ENCODE data around the gene DCDC2.
"Not testable (repeated sequence)": the region's sequence is repeated elsewhere in the genome, so short reads cannot be mapped to it uniquely, and the experiment has no call there.

DCDC2 gene

DNA sequence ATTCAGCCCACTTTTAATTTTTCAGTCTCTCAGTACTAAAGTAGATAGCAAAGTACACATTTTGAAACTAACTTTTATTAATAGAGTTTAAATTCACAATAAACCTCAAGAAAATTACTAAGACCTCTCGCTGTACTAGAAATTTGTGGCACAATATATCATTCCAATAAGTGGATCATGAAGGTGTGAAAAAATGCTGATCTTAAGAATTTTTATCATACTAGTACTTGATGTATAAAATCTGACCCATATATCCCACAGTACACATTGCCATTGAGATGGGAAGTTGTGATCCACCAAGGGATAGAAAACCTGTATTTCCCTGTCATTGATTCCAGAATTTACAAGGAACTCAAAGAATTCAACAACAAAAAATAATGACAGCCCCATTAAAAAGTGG, 85.7 kb downstream of the DCDC2 start:
- no peaks in the 10 kb centered on the region for H3K36me3 ChIP-seq (ENCODE audit: control insufficient read depth in 1 of 2, insufficient read depth in 2 of 2, low read length in 2 of 2)
- H3K4me1 ChIP-seq (ENCODE audit: control insufficient read depth in 1 of 2, insufficient read depth in 2 of 2, low read length in 2 of 2) = no peaks in the 10 kb centered on the region
- no peak overlapping the region for H3K9ac ChIP-seq (ENCODE audit: low read depth in 1 of 2, low read length in 2 of 2)
- H3K27me3 ChIP-seq (ENCODE audit: control insufficient read depth in 1 of 2, insufficient read depth in 2 of 2, low read length in 2 of 2) = no peaks in the 10 kb centered on the region
- no peak overlapping the region for H3K4me3 ChIP-seq (ENCODE audit: low read depth in 1 of 2, low read length in 2 of 2)
- H3K27ac ChIP-seq (ENCODE audit: low read depth, low read length) = no peak overlapping the region
- H3K9me3 ChIP-seq (ENCODE audit: control insufficient read depth in 1 of 2, low read length in 2 of 2) = no peaks in the 10 kb centered on the region

DNA sequence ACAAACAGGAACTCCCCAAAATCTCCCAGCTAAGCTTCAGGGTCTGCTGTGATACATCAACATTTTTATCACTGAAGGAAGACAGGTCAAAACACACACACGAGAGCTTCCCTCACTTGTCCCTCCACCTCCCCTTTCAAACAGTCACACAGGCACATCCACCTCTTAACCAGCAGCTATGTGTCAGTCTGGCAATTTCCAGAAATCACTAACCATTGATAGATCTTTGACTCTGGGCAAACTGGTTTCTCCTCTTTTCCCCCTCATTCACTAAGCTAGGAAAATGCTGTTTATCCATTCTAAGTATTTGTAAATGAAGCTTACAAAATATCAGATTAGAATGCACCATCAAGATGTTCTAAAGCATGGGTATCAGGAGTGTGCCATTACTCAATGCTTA, 87.8 kb downstream of the DCDC2 start:
- H3K4me3 ChIP-seq (ENCODE audit: low read depth in 1 of 2, low read length in 2 of 2) = no peak overlapping the region
- H3K9me3 ChIP-seq (ENCODE audit: control insufficient read depth in 1 of 2, low read length in 2 of 2) = no peaks in the 10 kb centered on the region
- no peaks in the 10 kb centered on the region for H3K27me3 ChIP-seq (ENCODE audit: control insufficient read depth in 1 of 2, insufficient read depth in 2 of 2, low read length in 2 of 2)
- no peaks in the 10 kb centered on the region for H3K4me1 ChIP-seq (ENCODE audit: control insufficient read depth in 1 of 2, insufficient read depth in 2 of 2, low read length in 2 of 2)
- no peak overlapping the region for H3K27ac ChIP-seq (ENCODE audit: low read depth, low read length)
- H3K36me3 ChIP-seq (ENCODE audit: control insufficient read depth in 1 of 2, insufficient read depth in 2 of 2, low read length in 2 of 2) = no peaks in the 10 kb centered on the region
- H3K9ac ChIP-seq (ENCODE audit: low read depth in 1 of 2, low read length in 2 of 2) = no peak overlapping the region

DNA sequence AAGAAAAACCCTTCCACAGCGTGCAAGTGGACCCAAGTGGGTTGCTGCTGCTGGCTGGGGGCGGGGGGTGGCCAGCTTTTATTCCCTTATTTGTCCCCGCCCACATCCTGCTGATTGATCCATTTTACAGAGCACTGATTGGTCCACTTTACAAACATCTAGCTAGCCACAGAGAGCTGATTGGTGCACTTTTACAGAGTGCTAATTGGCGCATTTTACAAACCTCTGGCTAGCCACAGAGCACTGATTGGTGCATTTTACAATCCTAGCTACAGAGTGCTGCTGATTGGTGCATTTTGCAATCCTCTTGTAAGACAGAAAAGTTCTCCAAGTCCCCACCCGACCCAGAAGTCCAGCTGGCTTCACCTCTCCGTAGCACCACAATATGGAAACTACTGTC, 99.6 kb downstream of the DCDC2 start:
- H3K4me1 ChIP-seq (ENCODE audit: control insufficient read depth in 1 of 2, insufficient read depth in 2 of 2, low read length in 2 of 2); H3K4me3 ChIP-seq (ENCODE audit: low read depth in 1 of 2, low read length in 2 of 2); H3K9ac ChIP-seq (ENCODE audit: low read depth in 1 of 2, low read length in 2 of 2); H3K27me3 ChIP-seq (ENCODE audit: control insufficient read depth in 1 of 2, insufficient read depth in 2 of 2, low read length in 2 of 2); H3K36me3 ChIP-seq (ENCODE audit: control insufficient read depth in 1 of 2, insufficient read depth in 2 of 2, low read length in 2 of 2); H3K27ac ChIP-seq (ENCODE audit: low read depth, low read length); H3K9me3 ChIP-seq (ENCODE audit: control insufficient read depth in 1 of 2, low read length in 2 of 2): not testable (repeated sequence)

DNA sequence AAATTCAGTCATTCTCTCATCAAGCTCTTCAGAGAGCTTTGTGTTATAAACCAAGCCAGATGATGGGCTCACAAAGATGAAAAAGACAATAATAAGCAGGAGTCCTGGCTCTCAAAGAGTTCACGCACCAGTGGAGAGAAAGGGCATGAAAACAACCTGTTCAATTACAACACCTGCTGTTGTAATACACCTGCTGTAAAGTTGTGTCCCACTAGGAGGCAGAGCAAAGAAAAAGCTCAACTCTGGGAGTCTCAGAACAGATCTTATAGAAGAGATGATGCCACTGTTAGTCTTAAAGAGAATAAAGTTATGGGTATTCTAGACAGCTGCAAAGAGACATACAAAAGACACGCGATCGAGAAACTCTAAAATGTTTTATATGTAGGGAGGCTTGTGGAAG, 100.6 kb downstream of the DCDC2 start:
- no peaks in the 10 kb centered on the region for H3K36me3 ChIP-seq (ENCODE audit: control insufficient read depth in 1 of 2, insufficient read depth in 2 of 2, low read length in 2 of 2)
- no peak overlapping the region for H3K4me3 ChIP-seq (ENCODE audit: low read depth in 1 of 2, low read length in 2 of 2)
- H3K9ac ChIP-seq (ENCODE audit: low read depth in 1 of 2, low read length in 2 of 2) = no peak overlapping the region
- H3K27ac ChIP-seq (ENCODE audit: low read depth, low read length) = no peak overlapping the region
- H3K9me3 ChIP-seq (ENCODE audit: control insufficient read depth in 1 of 2, low read length in 2 of 2) = peaks cover 0 to 2% of the 10 kb centered on the region in 2 donors
- peaks cover 0 to 3% of the 10 kb centered on the region in 2 donors for H3K27me3 ChIP-seq (ENCODE audit: control insufficient read depth in 1 of 2, insufficient read depth in 2 of 2, low read length in 2 of 2)
- H3K4me1 ChIP-seq (ENCODE audit: control insufficient read depth in 1 of 2, insufficient read depth in 2 of 2, low read length in 2 of 2) = no peaks in the 10 kb centered on the region

DNA sequence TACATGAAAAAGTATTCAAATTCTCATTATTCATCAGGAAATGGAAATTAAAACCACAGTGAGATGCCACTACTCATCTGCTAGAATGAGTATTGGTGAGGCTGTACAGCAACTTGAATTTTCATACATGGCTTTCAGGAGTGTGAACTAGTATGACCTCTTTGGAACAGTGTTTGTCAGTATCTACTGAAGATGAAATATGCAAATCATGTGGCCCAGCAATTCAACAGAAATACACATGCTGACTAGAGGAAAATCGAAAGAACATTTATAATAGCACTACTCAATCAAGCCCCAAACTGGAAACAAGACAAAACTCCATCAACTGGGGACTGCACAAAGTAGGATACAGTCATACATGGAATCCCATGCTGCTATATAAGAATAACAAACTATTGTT, 102.2 kb downstream of the DCDC2 start:
- no peak overlapping the region for H3K9ac ChIP-seq (ENCODE audit: low read depth in 1 of 2, low read length in 2 of 2)
- H3K4me3 ChIP-seq (ENCODE audit: low read depth in 1 of 2, low read length in 2 of 2) = no peak overlapping the region
- H3K36me3 ChIP-seq (ENCODE audit: control insufficient read depth in 1 of 2, insufficient read depth in 2 of 2, low read length in 2 of 2) = no peaks in the 10 kb centered on the region
- H3K4me1 ChIP-seq (ENCODE audit: control insufficient read depth in 1 of 2, insufficient read depth in 2 of 2, low read length in 2 of 2) = no peaks in the 10 kb centered on the region
- no peaks in the 10 kb centered on the region for H3K27me3 ChIP-seq (ENCODE audit: control insufficient read depth in 1 of 2, insufficient read depth in 2 of 2, low read length in 2 of 2)
- peaks cover 0 to 2% of the 10 kb centered on the region in 2 donors for H3K9me3 ChIP-seq (ENCODE audit: control insufficient read depth in 1 of 2, low read length in 2 of 2)
- no peak overlapping the region for H3K27ac ChIP-seq (ENCODE audit: low read depth, low read length)

DNA sequence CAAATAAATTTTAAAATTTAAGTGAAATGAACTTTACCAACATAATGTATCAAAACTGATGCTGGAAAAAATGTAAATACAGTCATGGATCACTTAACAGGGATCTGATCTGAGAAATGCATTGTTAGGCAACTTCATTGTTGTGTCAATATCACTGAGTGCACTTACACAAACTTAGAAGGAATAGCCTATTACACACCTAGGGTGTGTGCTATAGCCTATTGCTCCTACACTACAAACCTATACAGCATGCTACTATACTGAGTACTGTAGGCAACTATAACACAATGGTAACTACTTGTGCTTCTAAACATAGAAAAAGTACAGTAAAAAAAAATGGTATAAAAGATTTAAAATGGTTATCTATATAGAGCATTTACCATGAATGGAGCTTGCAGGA, 104.5 kb downstream of the DCDC2 start:
- H3K9me3 ChIP-seq (ENCODE audit: control insufficient read depth in 1 of 2, low read length in 2 of 2) = peaks cover 0 to 2% of the 10 kb centered on the region in 2 donors
- no peaks in the 10 kb centered on the region for H3K36me3 ChIP-seq (ENCODE audit: control insufficient read depth in 1 of 2, insufficient read depth in 2 of 2, low read length in 2 of 2)
- H3K9ac ChIP-seq (ENCODE audit: low read depth in 1 of 2, low read length in 2 of 2) = no peak overlapping the region
- no peak overlapping the region for H3K4me3 ChIP-seq (ENCODE audit: low read depth in 1 of 2, low read length in 2 of 2)
- no peaks in the 10 kb centered on the region for H3K4me1 ChIP-seq (ENCODE audit: control insufficient read depth in 1 of 2, insufficient read depth in 2 of 2, low read length in 2 of 2)
- no peak overlapping the region for H3K27ac ChIP-seq (ENCODE audit: low read depth, low read length)
- H3K27me3 ChIP-seq (ENCODE audit: control insufficient read depth in 1 of 2, insufficient read depth in 2 of 2, low read length in 2 of 2) = no peaks in the 10 kb centered on the region

DNA sequence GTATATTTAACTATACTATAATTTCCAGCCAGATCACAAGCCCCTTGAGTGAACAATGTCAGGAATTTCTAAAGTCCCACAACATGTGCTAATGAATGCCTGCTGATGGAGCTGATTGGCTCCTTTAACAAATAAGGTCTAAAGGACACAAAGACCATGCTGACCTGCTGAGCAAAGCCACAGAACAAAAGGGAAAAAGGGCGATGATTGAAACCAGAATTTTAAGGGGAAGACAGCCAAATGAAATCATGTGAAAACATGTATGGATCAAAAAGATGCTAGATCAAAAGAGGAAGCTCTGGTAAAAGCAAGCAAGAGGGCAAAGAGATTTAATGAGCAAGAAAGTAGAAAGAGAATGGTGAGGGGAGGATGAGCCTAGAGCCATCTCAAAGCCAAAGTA, 105.6 kb downstream of the DCDC2 start:
- no peaks in the 10 kb centered on the region for H3K4me1 ChIP-seq (ENCODE audit: control insufficient read depth in 1 of 2, insufficient read depth in 2 of 2, low read length in 2 of 2)
- H3K36me3 ChIP-seq (ENCODE audit: control insufficient read depth in 1 of 2, insufficient read depth in 2 of 2, low read length in 2 of 2) = no peaks in the 10 kb centered on the region
- peaks cover 0 to 2% of the 10 kb centered on the region in 2 donors for H3K9me3 ChIP-seq (ENCODE audit: control insufficient read depth in 1 of 2, low read length in 2 of 2)
- no peak overlapping the region for H3K9ac ChIP-seq (ENCODE audit: low read depth in 1 of 2, low read length in 2 of 2)
- no peak overlapping the region for H3K27ac ChIP-seq (ENCODE audit: low read depth, low read length)
- H3K4me3 ChIP-seq (ENCODE audit: low read depth in 1 of 2, low read length in 2 of 2) = no peak overlapping the region
- H3K27me3 ChIP-seq (ENCODE audit: control insufficient read depth in 1 of 2, insufficient read depth in 2 of 2, low read length in 2 of 2) = no peaks in the 10 kb centered on the region

DNA sequence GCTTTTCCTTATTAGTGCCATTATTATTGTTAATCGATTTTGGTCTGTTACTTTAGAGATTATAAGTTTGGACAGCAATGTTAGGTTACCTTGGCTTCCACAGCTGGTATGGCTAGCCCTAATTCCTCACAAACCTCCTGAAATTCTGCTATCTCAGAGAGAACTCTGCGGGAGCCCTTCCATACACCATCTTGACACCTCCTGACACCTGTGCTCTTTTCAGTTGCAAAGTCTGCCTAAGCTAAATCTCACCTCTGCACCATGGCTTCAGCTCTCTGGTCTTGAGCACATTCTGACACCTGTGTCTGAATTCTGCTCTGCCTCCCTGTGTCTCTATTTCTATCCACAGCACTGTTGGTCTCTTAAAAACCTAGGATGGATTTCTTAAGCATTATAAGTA, 106.5 kb downstream of the DCDC2 start:
- Histone ChIP-seq H3K27ac (ENCODE audit: low read depth, low read length) (no peak overlapping the region), H3K9me3 (ENCODE audit: control insufficient read depth in 1 of 2, low read length in 2 of 2) (peaks cover 0 to 2% of the 10 kb centered on the region in 2 donors), H3K4me1 (ENCODE audit: control insufficient read depth in 1 of 2, insufficient read depth in 2 of 2, low read length in 2 of 2) (no peaks in the 10 kb centered on the region), H3K4me3 (ENCODE audit: low read depth in 1 of 2, low read length in 2 of 2) (no peak overlapping the region), H3K9ac (ENCODE audit: low read depth in 1 of 2, low read length in 2 of 2) (no peak overlapping the region), H3K36me3 (ENCODE audit: control insufficient read depth in 1 of 2, insufficient read depth in 2 of 2, low read length in 2 of 2) (no peaks in the 10 kb centered on the region), H3K27me3 (ENCODE audit: control insufficient read depth in 1 of 2, insufficient read depth in 2 of 2, low read length in 2 of 2) (no peaks in the 10 kb centered on the region)

DNA sequence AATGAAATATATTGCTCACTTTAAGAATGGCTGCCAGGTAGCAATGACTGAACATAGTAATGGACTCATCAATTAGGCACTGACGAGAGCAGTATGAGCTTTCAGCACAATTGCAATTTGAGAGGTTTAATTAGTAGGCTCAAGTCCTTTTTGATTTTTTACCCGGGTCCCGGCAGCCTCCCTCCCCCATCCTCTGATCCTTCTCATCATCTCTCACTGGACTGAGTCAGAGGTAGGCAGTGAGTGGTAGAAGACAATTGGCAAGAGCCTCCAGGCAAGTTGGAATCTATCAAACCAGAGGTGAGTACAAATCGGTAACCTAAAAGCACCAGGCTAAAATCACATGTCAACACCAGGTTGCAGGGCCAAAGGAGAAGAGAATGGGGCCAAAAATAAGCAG, 107.9 kb downstream of the DCDC2 start:
- Histone ChIP-seq H3K36me3 (ENCODE audit: control insufficient read depth in 1 of 2, insufficient read depth in 2 of 2, low read length in 2 of 2) (no peaks in the 10 kb centered on the region), H3K4me1 (ENCODE audit: control insufficient read depth in 1 of 2, insufficient read depth in 2 of 2, low read length in 2 of 2) (no peaks in the 10 kb centered on the region), H3K9me3 (ENCODE audit: control insufficient read depth in 1 of 2, low read length in 2 of 2) (peaks cover 0 to 2% of the 10 kb centered on the region in 2 donors), H3K9ac (ENCODE audit: low read depth in 1 of 2, low read length in 2 of 2) (no peak overlapping the region), H3K27me3 (ENCODE audit: control insufficient read depth in 1 of 2, insufficient read depth in 2 of 2, low read length in 2 of 2) (no peaks in the 10 kb centered on the region), H3K27ac (ENCODE audit: low read depth, low read length) (no peak overlapping the region), H3K4me3 (ENCODE audit: low read depth in 1 of 2, low read length in 2 of 2) (no peak overlapping the region)

DNA sequence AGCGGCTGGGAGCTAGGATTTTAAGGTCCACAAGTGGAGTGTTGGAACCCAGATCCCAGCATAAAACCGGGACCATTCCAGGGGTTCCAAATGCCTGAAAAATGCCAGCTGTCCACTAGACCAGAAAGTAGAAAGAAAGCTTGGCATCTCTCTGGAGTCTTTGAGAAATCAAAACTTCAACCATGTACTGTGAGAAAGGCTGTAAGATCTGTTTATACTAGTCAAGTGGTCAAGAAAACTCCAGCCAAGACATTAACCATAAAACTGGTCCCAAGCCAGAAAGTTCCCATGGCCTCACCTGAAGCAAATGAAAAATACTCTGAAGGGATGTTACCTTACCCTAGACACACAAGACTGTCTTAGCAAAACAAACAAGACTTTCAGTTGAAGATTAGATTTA, 112.6 kb downstream of the DCDC2 start:
- Histone ChIP-seq H3K27ac (ENCODE audit: low read depth, low read length) (no peak overlapping the region), H3K4me3 (ENCODE audit: low read depth in 1 of 2, low read length in 2 of 2) (no peak overlapping the region), H3K9me3 (ENCODE audit: control insufficient read depth in 1 of 2, low read length in 2 of 2) (no peaks in the 10 kb centered on the region), H3K36me3 (ENCODE audit: control insufficient read depth in 1 of 2, insufficient read depth in 2 of 2, low read length in 2 of 2) (no peaks in the 10 kb centered on the region), H3K27me3 (ENCODE audit: control insufficient read depth in 1 of 2, insufficient read depth in 2 of 2, low read length in 2 of 2) (no peaks in the 10 kb centered on the region), H3K4me1 (ENCODE audit: control insufficient read depth in 1 of 2, insufficient read depth in 2 of 2, low read length in 2 of 2) (no peaks in the 10 kb centered on the region), H3K9ac (ENCODE audit: low read depth in 1 of 2, low read length in 2 of 2) (no peak overlapping the region)

DNA sequence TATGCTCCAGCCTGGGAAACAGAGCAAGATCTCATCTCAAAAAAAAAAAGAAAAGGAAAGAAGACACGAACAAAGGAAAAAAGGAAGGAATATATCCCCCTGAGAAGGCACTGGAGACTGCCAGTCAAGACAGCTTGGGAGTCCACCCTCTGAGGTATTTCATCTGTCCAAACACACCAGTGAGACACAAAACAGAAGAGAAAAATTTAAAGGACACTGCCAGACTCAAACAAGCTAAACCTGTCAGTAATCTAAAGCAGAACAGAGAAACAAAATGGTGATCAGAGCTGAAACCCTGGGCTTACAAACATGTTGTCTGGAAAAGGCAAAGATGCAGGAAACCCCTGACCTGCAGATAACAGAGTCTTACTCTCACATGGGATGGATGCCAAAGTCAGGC, 114.9 kb downstream of the DCDC2 start:
- no peak overlapping the region for H3K27ac ChIP-seq (ENCODE audit: low read depth, low read length)
- no peaks in the 10 kb centered on the region for H3K27me3 ChIP-seq (ENCODE audit: control insufficient read depth in 1 of 2, insufficient read depth in 2 of 2, low read length in 2 of 2)

More for the DNA sequence above, 114.9 kb downstream of the DCDC2 start:
- no peaks in the 10 kb centered on the region for H3K9me3 ChIP-seq (ENCODE audit: control insufficient read depth in 1 of 2, low read length in 2 of 2)
- no peaks in the 10 kb centered on the region for H3K36me3 ChIP-seq (ENCODE audit: control insufficient read depth in 1 of 2, insufficient read depth in 2 of 2, low read length in 2 of 2)
- H3K4me1 ChIP-seq (ENCODE audit: control insufficient read depth in 1 of 2, insufficient read depth in 2 of 2, low read length in 2 of 2) = no peaks in the 10 kb centered on the region
- no peak overlapping the region for H3K9ac ChIP-seq (ENCODE audit: low read depth in 1 of 2, low read length in 2 of 2)
- no peak overlapping the region for H3K4me3 ChIP-seq (ENCODE audit: low read depth in 1 of 2, low read length in 2 of 2)
